Activated naive CD8-positive, alpha-beta T cell treated with anti-CD3 and anti-CD28 coated beads, Interleukin-2, amount 10 ng/mL, durations not matched to agents 7 days and 5 days (primary cell): ENCODE data around the gene BMAL2. TPM values are rescaled to one million over a fixed set of nuclear protein-coding genes. Genes with fewer than 3 reads are reported as not detected.

Source experiments
- ATAC-seq: fragments of 150-1000 bp; cut with Tn5 transposase; one replicate; pipeline ENCODE4 v1.10.0; 2021; ENCODE audit warnings: low read depth, moderate library complexity
- POLR2A ChIA-PET: fragments of 350-600 bp; sonication (Branson Sonifier 250); formaldehyde crosslinking; loops from one replicate; lab custom pipeline; 2021; ENCODE audit warnings: antibody characterized with exemption; lab: Charles Lee
- DNase-seq: peaks from one replicate; pipeline ENCODE4 v3.0.0; 2021
- H3K27ac Mint-ChIP-seq: one replicate; pipeline ENCODE4 v1.8.0; 2022; ENCODE audit warnings: mild to moderate bottlenecking, mixed read lengths
- H3K27me3 Mint-ChIP-seq: one replicate; pipeline ENCODE4 v1.8.0; 2022; ENCODE audit warnings: mild to moderate bottlenecking, moderate library complexity, mixed read lengths
- H3K36me3 Mint-ChIP-seq: one replicate; pipeline ENCODE4 v1.8.0; 2021; ENCODE audit warnings: mild to moderate bottlenecking, mixed read lengths
- H3K4me1 Mint-ChIP-seq: one replicate; pipeline ENCODE4 v1.8.0; 2021; ENCODE audit warnings: mixed read lengths
- H3K4me3 Mint-ChIP-seq: one replicate; pipeline ENCODE4 v1.8.0; 2022; ENCODE audit warnings: mild to moderate bottlenecking, moderate library complexity, mixed read lengths
- H3K9me3 Mint-ChIP-seq: one replicate; pipeline ENCODE4 v1.8.0; 2021; ENCODE audit warnings: mixed read lengths
- total RNA-seq, 2 experiments: library from RNA; stranded (reverse); gene quantifications; one replicate each; pipeline ENCODE4 v1.2.3, GENCODE V29; 2021

BMAL2 gene, protein sequence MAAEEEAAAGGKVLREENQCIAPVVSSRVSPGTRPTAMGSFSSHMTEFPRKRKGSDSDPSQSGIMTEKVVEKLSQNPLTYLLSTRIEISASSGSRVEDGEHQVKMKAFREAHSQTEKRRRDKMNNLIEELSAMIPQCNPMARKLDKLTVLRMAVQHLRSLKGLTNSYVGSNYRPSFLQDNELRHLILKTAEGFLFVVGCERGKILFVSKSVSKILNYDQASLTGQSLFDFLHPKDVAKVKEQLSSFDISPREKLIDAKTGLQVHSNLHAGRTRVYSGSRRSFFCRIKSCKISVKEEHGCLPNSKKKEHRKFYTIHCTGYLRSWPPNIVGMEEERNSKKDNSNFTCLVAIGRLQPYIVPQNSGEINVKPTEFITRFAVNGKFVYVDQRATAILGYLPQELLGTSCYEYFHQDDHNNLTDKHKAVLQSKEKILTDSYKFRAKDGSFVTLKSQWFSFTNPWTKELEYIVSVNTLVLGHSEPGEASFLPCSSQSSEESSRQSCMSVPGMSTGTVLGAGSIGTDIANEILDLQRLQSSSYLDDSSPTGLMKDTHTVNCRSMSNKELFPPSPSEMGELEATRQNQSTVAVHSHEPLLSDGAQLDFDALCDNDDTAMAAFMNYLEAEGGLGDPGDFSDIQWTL
- 10 to 100 TPM in 1 of 2 experiments, 1 to 10 TPM in 1; 8.6 to 11.8 TPM for total RNA-seq

DNA sequence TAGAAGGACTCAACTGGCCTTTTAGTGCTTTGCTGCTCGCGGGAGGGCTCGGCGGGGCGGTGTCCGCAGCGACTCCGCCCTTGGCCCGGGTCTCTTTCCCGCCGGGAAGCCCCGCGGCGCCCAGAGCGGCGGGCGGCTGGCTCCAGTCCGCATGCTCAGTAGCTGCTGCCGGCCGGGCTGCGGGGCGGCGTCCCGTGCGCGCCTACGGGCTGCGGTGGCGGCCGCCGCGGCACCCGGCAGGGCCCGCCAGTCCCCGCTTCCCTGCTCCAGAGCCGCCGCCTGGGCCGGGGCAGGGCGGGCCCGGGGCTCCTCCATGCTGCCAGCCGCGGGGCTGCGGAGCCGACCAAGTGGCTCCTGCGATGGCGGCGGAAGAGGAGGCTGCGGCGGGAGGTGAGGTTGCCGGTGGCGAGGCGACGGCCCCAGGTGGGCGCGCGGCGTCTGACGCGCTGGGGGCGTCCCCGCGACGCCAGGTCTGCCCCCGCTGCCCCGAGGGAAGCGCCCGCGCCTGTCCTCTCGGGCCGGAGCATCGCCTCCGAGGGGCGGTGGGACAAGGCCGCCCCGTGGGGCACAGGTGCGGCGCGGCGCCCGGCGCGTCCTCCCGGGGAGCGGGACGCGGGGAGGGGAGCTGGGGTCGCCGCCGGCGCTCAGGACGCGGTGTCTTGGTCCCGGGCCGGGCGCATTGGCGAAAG is at the start of gene BMAL2:
Gene BMAL2, plus strand, starts transcription at position 123 of the 689 bp plus-strand sequence. Its CDS starts 237 bp downstream, at position 360.
- Mint-ChIP-seq H3K9me3 (no peaks in the 10 kb centered on the region), H3K4me3 (peak within 1 kb of the TSS; percentile 96), H3K4me1 (peaks cover 29% of the 10 kb centered on the region), H3K27me3 (peaks cover 6% of the 10 kb centered on the region), H3K27ac (peak within 1 kb of the TSS; percentile 92), H3K36me3 (peaks cover 4% of the 10 kb centered on the region)
- POLR2A ChIA-PET, result interaction anchor here (1.0 to 1.5 kb wide), 2 partner anchors 8 to 310 kb away, joined by 3 to 5 read pairs; partner anchors contain the start of gene MED21
- DNase-seq, result peak; percentile 76
- ATAC-seq, result peak; percentile 60

DNA sequence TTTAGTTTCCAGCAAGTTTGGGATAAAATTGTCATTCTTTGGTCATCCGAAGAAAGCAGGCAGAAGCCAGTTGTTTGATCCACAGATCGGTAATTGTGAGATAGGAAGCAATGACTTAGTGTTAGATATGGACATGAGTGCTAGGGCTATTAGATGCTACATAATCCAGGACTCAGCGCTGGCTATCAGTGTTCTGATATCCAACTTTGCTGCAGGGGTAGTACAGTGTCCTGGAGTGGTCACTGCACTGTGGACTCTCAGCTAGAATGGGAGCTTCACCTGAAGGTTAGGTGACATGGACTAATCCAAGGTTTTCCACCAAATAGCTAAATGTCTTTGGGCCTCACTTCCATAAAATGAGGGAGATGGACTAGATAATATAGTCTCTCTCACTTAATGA is 48.6 kb upstream of the BMAL2 start:
- DNase-seq, result no peak
- Mint-ChIP-seq H3K27me3 (no peaks in the 10 kb centered on the region), H3K9me3 (no peaks in the 10 kb centered on the region), H3K4me3 (no peak overlapping the region), H3K36me3 (no peaks in the 10 kb centered on the region), H3K4me1 (peaks cover 5% of the 10 kb centered on the region), H3K27ac (no peak overlapping the region)
- POLR2A ChIA-PET, result no interaction called here
- ATAC-seq, result no peak

DNA sequence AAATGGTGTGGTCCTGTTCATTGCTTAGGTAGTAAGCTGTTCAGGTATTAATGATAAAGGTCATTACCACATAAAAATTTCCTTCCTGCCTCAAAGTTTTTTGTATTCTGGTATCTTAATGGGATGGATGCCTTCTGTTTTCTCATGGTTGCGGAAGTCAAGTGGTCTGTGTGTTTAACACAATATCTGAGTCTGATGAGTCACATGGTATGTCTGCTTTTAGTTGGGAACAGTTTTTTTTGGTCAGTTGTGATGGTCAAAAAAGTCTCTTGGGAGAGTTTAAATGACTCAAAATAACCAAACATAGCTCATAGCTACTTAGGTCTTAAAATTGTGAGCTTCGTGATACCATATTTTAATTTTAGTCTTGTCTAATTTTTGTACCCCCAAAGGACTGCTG is 47.9 kb upstream of the BMAL2 start:
- DNase-seq (no peak), ATAC-seq (no peak)
- Mint-ChIP-seq H3K36me3 (no peaks in the 10 kb centered on the region), H3K27ac (no peak overlapping the region), H3K9me3 (no peaks in the 10 kb centered on the region), H3K4me1 (peaks cover 5% of the 10 kb centered on the region), H3K27me3 (no peaks in the 10 kb centered on the region), H3K4me3 (no peak overlapping the region)
- POLR2A ChIA-PET, result no interaction called here

DNA sequence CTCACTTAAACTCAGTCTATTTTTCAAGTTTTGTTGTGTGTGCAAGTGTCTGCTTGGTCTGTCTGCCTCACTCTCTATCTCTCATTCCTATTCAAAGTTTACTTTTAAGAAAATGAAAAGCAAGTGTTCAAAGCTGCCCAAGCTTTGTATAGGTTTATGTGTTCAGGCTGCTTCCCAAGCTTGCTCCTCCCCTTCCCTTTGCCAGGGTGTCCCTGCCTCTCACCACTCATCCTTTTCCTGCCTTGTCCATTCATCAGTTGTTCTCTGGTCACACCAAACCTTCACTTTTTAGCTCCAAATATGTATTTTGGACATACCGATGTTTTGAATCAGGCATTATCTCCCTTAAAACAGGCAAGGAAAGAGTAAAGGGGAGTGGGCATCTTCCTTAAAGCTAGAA is 47.2 kb upstream of the BMAL2 start:
- ATAC-seq (no peak), DNase-seq (no peak)
- Mint-ChIP-seq H3K27ac (no peak overlapping the region), H3K4me1 (peaks cover 2% of the 10 kb centered on the region), H3K4me3 (no peak overlapping the region), H3K9me3 (no peaks in the 10 kb centered on the region), H3K36me3 (no peaks in the 10 kb centered on the region), H3K27me3 (no peaks in the 10 kb centered on the region)
- POLR2A ChIA-PET, result no interaction called here

DNA sequence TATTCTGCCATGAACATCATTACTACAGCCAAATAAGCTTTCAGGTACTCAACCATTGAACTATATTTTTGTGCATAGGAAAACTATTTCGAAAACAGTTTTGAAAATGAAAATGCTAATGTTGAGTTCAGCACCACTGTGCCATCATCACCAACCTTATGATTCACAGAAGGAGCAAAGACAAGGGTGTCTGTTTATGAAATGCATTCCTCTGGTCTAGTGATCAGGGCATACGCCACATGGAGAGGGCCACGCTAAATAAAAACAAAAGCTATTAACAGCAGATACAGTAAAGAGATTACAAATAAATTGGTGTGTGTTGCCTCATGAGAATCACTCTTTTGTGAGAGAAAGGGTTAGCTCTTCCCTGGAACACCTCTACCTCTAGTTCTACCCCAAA is 43.2 kb upstream of the BMAL2 start:
- no peak for ATAC-seq
- no peak overlapping the region for H3K27ac Mint-ChIP-seq
- no peaks in the 10 kb centered on the region for H3K27me3 Mint-ChIP-seq

DNA sequence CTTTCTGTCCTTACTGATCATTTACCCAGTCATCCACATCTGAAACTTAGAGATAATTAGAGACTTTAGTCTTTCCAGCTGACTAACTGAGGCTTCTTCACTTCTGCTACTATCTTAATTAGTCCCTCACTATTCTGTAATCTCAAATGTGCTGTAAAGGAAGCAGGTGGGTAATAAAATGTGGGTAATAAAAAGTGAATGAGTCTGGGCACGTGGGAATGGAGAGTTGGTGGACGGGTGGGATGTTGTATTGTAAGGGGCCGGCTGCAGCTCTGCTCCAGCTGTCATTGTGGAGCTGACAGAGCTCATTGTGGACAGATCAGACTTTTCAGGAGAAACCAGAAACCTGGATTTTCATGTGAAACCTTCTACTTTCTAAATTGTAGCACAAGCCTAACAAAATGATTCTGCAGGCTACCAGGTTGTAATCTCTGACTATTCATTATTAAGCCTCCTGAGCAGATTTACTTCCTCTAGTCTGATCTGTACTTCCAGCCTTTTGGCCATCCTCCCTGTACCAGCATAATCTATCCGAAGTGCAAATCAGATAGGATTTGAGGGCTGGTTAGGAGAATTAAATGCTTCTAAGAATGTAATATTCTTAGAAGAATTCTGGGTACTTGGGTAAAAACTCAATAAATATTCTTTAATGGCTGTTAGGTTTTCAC is 42.0 kb upstream of the BMAL2 start:
- H3K9me3 Mint-ChIP-seq, result no peaks in the 10 kb centered on the region
- H3K27ac Mint-ChIP-seq, result no peak overlapping the region
- no peaks in the 10 kb centered on the region for H3K4me1 Mint-ChIP-seq
- DNase-seq, result no peak
- H3K4me3 Mint-ChIP-seq, result no peak overlapping the region
- no peak for ATAC-seq
- H3K27me3 Mint-ChIP-seq, result no peaks in the 10 kb centered on the region
- peaks cover 4% of the 10 kb centered on the region for H3K36me3 Mint-ChIP-seq
- POLR2A ChIA-PET, result no interaction called here

More for the DNA sequence above, 43.2 kb upstream of the BMAL2 start:
- no peak overlapping the region for H3K4me3 Mint-ChIP-seq
- DNase-seq, result no peak
- POLR2A ChIA-PET, result no interaction called here
- no peaks in the 10 kb centered on the region for H3K9me3 Mint-ChIP-seq
- H3K36me3 Mint-ChIP-seq, result peaks cover 2% of the 10 kb centered on the region
- peaks cover 2% of the 10 kb centered on the region for H3K4me1 Mint-ChIP-seq

DNA sequence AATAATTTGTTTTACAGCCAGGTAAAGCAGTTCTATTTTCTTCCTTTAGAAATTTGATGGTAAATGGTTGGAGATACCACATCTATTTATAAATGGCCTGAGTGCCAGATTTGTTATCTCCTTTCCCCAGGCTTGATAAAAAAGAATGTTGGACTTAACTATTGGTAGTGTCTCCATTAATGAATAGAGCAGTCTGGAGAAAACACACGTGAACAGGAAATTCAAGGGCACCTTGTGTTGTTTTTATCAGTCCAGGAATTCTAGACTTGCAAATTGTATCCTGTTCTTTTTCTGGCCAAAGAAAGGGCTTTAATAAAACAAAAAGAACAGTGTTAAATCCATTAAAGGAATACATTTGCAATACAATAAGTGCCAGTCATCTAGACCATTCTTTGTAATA is 40.8 kb upstream of the BMAL2 start:
- H3K9me3 Mint-ChIP-seq, result no peaks in the 10 kb centered on the region
- DNase-seq (no peak), ATAC-seq (no peak)
- no peaks in the 10 kb centered on the region for H3K27me3 Mint-ChIP-seq
- no peaks in the 10 kb centered on the region for H3K4me1 Mint-ChIP-seq
- H3K36me3 Mint-ChIP-seq, result peaks cover 6% of the 10 kb centered on the region
- POLR2A ChIA-PET, result no interaction called here
- no peak overlapping the region for H3K4me3 Mint-ChIP-seq
- no peak overlapping the region for H3K27ac Mint-ChIP-seq

DNA sequence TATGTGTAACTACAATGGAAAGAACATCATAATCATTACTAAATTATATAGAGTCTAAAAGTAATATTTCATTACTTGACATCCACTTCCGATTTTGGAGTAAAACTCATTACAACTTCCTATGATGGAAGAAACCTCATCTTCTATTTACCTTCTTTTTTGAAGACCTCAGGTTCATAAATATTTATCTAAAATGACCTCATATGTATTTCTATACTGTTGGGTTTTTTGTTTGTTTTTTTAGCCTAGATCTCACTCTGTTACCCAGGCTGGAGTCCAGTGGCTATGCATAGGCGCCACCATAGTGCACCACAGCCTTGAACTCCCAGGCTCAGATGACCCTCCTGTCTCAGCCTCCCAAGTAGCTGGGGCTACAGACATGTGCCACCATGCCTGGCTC is 39.9 kb upstream of the BMAL2 start:
- no peaks in the 10 kb centered on the region for H3K9me3 Mint-ChIP-seq
- H3K4me3 Mint-ChIP-seq, result no peak overlapping the region
- ATAC-seq, result no peak
- H3K4me1 Mint-ChIP-seq, result no peaks in the 10 kb centered on the region
- no peaks in the 10 kb centered on the region for H3K27me3 Mint-ChIP-seq
- H3K27ac Mint-ChIP-seq, result no peak overlapping the region
- POLR2A ChIA-PET, result no interaction called here
- no peak for DNase-seq
- H3K36me3 Mint-ChIP-seq, result peaks cover 7% of the 10 kb centered on the region

DNA sequence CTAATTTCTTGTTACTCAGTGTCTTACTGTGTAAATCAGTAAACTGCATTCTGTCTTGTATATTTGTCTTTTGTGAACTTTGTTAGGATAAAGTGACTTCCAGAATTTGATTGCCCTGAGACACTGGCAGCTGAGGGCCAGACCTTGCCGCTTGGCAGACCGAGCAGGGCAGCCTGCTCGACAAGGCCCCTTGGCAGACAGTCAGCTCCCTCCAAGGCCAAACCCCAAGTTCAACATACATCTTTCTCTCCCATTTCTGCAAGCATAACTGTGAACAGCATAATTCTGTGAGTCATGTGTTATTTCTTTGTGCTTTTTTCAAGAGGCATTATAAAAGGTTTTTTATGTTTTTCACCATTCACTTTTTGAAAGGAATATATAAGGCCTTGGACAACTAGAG is 39.2 kb upstream of the BMAL2 start:
- H3K27ac Mint-ChIP-seq, result no peak overlapping the region
- peaks cover 10% of the 10 kb centered on the region for H3K36me3 Mint-ChIP-seq
- POLR2A ChIA-PET, result no interaction called here
- no peak overlapping the region for H3K4me3 Mint-ChIP-seq
- H3K9me3 Mint-ChIP-seq, result no peaks in the 10 kb centered on the region
- DNase-seq (no peak), ATAC-seq (no peak)
- no peaks in the 10 kb centered on the region for H3K27me3 Mint-ChIP-seq
- H3K4me1 Mint-ChIP-seq, result no peaks in the 10 kb centered on the region

DNA sequence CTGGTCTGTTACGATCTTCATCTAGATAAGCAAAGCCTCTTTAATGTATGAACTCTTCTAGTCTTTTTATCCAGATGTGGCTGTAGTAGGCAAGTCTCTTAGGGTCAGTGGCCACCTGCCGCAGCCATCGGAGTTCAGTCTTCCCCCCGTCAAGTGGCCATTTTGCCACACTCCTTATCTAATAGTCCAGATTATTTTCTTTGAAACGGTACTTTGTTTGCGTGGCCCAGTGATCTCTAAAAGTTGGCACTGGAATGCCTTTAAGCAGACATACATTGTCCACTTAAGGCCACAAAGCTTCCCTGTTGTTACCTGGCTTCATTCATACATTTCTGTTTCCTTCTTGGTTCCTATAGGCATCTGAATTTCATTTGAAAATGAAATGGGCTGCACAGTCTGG is 36.0 kb upstream of the BMAL2 start:
- Mint-ChIP-seq H3K4me1 (no peaks in the 10 kb centered on the region), H3K9me3 (no peaks in the 10 kb centered on the region), H3K4me3 (no peak overlapping the region), H3K27me3 (no peaks in the 10 kb centered on the region), H3K27ac (no peak overlapping the region), H3K36me3 (peaks cover 15% of the 10 kb centered on the region)
- DNase-seq (no peak), ATAC-seq (no peak)
- POLR2A ChIA-PET, result no interaction called here

DNA sequence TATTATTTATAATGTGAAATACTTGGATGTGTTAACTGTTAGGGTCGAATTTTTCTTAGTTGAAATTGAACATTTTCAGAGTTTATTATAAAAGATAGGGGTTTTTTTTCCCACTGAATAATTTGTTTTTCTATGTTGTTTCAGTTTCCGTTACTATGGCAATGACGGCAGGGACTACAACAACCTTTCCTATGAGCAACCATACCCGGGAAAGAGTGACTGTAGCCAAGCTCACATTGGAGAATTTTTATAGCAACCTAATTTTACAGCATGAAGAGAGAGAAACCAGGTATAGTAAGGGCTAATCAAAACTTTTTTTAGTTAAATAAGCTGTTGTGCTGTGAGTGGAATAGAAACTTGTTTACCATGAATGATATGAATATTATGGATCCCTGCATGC is 35.1 kb upstream of the BMAL2 start:
- H3K9me3 Mint-ChIP-seq, result no peaks in the 10 kb centered on the region
- POLR2A ChIA-PET, result no interaction called here
- DNase-seq (no peak), ATAC-seq (no peak)
- no peaks in the 10 kb centered on the region for H3K4me1 Mint-ChIP-seq
- no peak overlapping the region for H3K27ac Mint-ChIP-seq
- H3K27me3 Mint-ChIP-seq, result no peaks in the 10 kb centered on the region
- H3K36me3 Mint-ChIP-seq, result peaks cover 15% of the 10 kb centered on the region
- no peak overlapping the region for H3K4me3 Mint-ChIP-seq

DNA sequence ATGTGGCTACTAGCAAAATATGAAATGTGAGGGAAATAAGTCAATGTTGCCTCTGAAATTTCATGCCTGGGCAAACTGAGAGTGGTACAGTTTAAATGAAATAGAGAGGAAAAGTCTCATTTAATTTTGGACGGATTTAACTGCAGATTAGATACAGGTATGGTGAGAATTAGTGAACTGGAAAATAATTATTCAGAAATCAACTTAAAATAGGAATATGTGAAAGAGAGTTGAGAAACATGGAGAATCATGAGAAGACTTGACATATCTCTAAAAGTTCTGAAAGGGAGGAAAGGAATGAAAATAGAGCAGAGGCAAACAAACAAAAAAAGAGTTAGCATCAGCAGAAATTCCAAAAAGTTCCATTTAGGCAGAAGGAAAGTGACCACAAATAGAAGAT is 33.5 kb upstream of the BMAL2 start:
- Mint-ChIP-seq H3K9me3 (no peaks in the 10 kb centered on the region), H3K27me3 (no peaks in the 10 kb centered on the region), H3K4me1 (no peaks in the 10 kb centered on the region)

DNA sequence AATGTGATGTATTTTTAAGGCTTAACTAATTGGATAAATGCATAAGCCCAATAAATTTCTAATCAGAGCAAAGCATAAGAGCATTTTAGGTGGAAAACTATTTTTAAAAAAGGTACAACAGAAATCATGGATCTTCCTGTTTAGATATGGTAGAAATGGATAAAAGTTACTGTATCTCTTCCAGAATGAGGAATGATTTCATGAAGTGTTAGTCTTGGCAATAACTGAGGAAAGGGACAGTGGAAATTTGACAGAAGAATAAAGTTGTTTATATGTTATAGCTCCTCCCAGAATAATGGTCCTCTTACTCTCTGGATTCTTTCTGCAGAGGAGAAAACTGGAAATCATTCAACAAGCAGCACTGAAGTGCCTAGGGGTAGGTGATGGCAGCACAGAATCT is 32.4 kb upstream of the BMAL2 start:
- POLR2A ChIA-PET, result no interaction called here
- no peak overlapping the region for H3K27ac Mint-ChIP-seq
- peaks cover 15% of the 10 kb centered on the region for H3K36me3 Mint-ChIP-seq

More for the DNA sequence above, 33.5 kb upstream of the BMAL2 start:
- POLR2A ChIA-PET, result no interaction called here
- ATAC-seq (no peak), DNase-seq (no peak)
- no peak overlapping the region for H3K27ac Mint-ChIP-seq
- H3K4me3 Mint-ChIP-seq, result no peak overlapping the region
- H3K36me3 Mint-ChIP-seq, result peaks cover 17% of the 10 kb centered on the region

More for the DNA sequence above, 32.4 kb upstream of the BMAL2 start:
- Mint-ChIP-seq H3K9me3 (no peaks in the 10 kb centered on the region), H3K4me1 (no peaks in the 10 kb centered on the region), H3K4me3 (no peak overlapping the region), H3K27me3 (no peaks in the 10 kb centered on the region)
- ATAC-seq (no peak), DNase-seq (no peak)
